ENCODE results near the gene GPR148.
"Not testable (repeated sequence)": the region's sequence is repeated elsewhere in the genome, so short reads cannot be mapped to it uniquely, and the experiment has no call there.

The GPR148 gene

GRCh38 chr2:130726614-130727180, 2.2 kb upstream of the GPR148 start:
- TF ChIP-seq CTCF (IDR thresholded peaks at IDR 0.05; ENCODE audit: borderline replicate concordance, control extremely low read depth, extremely low read depth, insufficient read depth, missing control alignments) = no peak
- in situ Hi-C loops (cut with MboI; ENCODE audit: low sequenced_read_pairs, unreplicated experiment) = no loop called here
- no peak for DNase-seq (ENCODE audit: low spot score)

GRCh38 chr2:130727286-130727924, 1.5 kb upstream of the GPR148 start:
- TF ChIP-seq CTCF (IDR thresholded peaks at IDR 0.05; ENCODE audit: borderline replicate concordance, control extremely low read depth, extremely low read depth, insufficient read depth, missing control alignments) = no peak
- peak; percentile 89 for DNase-seq (ENCODE audit: low spot score)
- in situ Hi-C loops (cut with MboI; ENCODE audit: low sequenced_read_pairs, unreplicated experiment) = no loop called here

- TF ChIP-seq CTCF (IDR thresholded peaks at IDR 0.05; ENCODE audit: borderline replicate concordance, control extremely low read depth, extremely low read depth, insufficient read depth, missing control alignments) = no peak
- in situ Hi-C loops (cut with MboI; ENCODE audit: low sequenced_read_pairs, unreplicated experiment) = no loop called here
- peak; percentile 45 for DNase-seq (ENCODE audit: low spot score)
These were observed 839 bp upstream of the GPR148 start for GRCh38 chr2:130728007-130728454.

- DNase-seq (ENCODE audit: low spot score) = no peak
- in situ Hi-C loops (cut with MboI; ENCODE audit: low sequenced_read_pairs, unreplicated experiment) = no loop called here
- TF ChIP-seq CTCF (IDR thresholded peaks at IDR 0.05; ENCODE audit: borderline replicate concordance, control extremely low read depth, extremely low read depth, insufficient read depth, missing control alignments) = no peak
These were observed 741 bp downstream of the GPR148 start for GRCh38 chr2:130729322-130730299.

GRCh38 chr2:130732257-130732656, 3.4 kb downstream of the GPR148 start:
- in situ Hi-C loops (cut with MboI; ENCODE audit: low sequenced_read_pairs, unreplicated experiment); DNase-seq (ENCODE audit: low spot score): not testable (repeated sequence)

GRCh38 chr2:130735200-130735599, 6.3 kb downstream of the GPR148 start:
- no peak for DNase-seq (ENCODE audit: low spot score)
- TF ChIP-seq CTCF (IDR thresholded peaks at IDR 0.05; ENCODE audit: borderline replicate concordance, control extremely low read depth, extremely low read depth, insufficient read depth, missing control alignments) = no peak

More at GRCh38 chr2:130735200-130735599, 6.3 kb downstream of the GPR148 start:
- in situ Hi-C loops (cut with MboI; ENCODE audit: low sequenced_read_pairs, unreplicated experiment) = no loop called here

All from GM13976 (cell line).